Measurements from ENCODE around the gene TUSC2.
A peak's percentile ranks its signal among the peaks of the same experiment; 100 is the strongest.

TUSC2 gene

DNA sequence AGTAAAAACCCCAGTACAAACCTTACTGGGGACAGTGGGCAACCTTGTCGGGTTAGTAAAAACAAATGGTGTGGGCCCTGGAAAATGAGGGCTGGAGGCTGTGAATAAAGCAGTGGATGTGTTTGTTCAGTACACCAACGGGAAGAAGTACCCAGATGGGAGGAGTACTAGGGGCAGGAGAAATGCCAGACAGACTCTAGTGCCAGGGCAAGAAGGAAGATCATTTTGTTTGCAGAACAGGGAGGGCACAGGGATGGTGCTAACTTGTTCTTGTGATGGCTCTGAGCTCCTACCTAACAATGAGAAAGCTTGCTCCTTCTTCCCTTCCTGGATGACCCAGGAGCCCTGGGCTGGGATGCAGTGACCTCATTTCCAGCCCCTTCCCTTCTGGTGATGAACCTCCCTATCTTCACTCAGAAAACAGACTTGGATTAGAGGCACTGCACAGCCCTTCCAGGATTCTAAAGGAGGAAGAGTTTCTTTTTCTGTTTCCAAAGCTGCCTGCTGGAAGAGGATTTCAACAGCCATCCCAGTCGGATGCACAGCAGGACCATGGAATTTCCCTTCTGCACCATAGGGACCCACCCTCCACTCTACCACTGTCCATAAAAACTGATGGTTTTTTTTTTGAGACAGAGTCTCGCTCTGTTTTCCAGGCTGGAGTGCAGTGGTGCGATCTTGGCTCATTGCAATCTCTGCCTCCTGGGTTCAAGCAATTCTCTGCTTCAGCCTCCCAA lies 6.5 kb upstream of the TUSC2 start:
- DNase-seq: no peak

DNA sequence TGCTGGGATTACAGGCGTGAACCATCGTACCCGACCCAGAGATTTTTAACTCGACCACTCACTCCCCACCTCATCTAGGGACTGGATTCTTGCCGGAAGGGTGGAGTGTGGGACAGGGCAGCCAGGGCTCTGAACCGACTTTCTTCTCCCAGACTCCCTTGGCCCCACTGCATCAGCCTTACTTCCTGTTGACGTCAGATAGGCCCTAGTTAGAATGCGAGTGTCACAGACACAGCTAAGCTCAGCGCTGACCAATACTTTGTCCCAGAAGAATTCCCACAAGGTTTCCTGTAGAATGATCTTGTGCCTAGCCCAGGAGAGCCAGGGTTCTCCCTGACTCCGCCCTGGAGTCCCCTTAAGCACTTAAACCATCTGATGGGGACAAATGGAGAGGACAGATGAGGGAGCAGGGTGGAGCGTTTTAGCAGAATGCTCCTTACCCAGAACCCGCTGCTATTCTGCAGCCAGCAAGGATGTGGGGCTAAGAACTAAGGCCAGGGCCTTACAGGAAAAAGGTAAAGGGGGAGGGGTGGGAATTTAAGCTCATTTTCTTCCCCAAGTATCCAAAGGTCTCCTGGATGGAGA lies 5.8 kb upstream of the TUSC2 start:
- DNase-seq: peak; percentile 35

DNA sequence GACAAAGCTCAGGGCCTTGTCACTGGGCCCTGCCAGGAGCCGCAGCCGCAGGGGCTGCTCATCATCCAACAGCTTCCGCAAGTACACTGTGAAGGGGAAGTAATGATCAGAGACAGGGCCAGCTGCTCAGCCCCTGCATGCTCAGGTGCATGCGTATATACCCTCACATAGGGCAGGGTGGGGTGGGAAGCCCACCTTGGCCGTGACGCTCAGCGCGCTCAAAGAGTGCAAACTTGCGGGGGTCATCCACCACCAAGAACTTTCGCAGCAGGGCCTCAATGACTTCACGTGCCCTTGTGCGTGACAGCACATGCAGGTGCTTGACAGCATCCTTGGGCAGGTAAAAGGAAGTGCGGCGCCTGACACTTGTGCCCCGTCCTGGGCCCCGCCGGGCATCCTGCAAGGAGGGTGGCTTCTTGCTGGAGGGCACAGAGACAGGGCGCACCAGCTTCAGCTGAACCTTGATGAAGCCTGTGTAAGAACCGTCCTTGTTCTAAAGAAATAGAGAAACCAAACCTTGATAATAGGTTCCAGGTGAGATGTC lies 3.4 kb upstream of the TUSC2 start:
- no peak for DNase-seq

DNA sequence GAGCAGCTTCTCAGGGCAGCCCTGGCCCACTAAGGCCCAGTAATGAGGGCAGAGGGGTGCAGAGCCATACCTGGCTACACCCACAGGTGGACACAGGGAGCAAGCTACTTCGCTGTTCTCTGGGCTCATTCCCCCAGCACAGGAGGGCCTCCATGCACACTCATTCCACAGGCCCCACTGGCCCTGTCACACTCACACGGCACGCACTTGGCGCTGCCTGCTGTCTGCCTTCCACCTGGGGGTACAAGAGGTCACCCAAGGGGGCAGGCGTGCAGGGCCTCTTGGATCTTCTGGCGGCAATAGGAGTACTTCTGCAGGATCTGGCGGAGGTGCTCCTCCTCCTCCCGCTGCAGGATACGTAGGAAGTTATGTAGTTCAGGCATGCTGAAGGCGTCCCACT lies 2.3 kb upstream of the TUSC2 start:
- DNase-seq: no peak

DNA sequence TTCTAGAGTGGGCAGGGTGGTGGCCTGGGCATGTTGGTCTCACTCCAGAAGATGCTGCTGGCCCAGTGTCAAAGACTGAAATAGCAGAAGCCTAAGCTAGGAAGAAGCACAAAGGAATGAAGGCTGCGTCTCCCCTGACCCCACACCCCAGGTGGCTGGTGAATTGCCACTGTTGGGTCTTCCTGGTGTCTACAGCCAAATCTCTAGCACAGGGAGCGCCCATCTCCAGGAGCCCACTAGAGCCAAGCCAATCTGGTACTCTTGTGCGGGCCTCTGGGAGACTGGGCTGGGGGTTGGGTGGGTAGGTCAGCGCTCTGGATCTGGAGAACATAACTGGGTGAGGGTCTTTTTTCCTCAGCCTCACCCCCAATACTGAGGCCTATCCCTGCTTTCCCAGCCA lies 894 bp downstream of the TUSC2 start:
- no peak for DNase-seq

DNA sequence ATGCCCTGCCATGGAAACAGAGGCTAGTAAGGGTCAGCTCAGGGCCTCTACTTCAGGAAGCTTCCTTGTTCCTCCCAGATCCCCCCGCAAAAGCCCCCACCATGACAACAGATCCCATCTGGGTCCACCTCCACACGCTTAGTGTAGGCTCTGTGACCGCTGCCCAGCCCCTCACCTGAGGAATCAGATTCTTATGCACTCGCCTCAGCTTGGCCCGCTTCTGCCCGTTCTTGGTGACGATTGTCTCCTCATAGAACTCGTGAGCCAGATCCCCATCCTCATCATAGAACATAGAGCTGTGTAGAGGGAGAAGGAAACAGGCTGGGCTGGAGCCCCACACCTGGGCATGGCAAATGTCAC lies 1.9 kb downstream of the TUSC2 start:
- DNase-seq: no peak

DNA sequence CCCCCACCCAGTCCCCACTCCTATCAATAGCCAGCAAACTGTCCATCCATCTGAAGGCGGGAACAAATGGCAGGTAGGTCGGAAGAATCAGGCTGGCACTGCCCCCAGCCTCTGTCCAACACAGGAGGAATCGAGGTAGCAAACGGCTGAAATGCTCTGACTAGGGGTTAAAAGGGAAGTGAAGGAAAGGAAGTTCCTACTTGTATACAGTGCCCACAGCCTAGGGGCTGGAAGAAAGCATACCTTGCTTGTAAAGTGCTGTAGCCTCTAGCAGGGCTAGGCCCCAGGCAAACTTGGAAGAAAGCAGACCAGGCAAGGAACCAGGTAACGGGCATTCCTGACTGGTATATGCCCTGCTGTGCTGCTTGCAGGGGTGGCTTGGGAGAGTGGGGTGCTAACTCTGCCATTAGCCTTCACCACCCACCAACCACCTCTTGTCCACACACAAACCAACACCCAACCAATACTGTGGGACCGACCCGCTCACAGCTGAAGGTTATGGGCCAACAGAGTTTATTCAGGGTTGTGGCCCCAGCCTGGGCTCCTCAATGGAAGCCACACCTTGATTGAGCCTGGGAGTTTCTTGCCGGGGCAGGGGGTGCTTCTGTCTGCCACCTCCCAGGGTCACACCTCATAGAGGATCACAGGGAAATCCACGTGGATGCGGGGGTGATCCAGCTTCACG lies 2.4 kb downstream of the TUSC2 start:
- DNase-seq: no peak

DNA sequence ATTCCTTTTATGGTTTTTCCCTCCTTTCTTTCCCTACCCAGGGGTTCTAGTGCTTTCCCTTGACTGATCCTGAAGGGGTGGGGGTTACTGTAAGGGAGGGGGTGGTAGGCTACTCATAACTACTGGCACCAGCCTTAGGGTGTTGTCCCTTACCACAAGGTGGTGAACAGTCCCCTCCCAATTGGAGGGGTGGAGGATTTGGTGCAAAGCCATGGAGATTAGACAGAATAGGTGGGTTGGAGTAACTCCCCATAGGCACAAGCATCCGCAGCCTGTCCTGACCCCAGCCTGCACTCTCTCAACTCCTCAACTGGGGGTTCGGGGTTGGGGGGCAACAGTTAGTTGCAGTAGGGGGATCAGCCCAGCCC lies 2.9 kb downstream of the TUSC2 start:
- DNase-seq: no peak

DNA sequence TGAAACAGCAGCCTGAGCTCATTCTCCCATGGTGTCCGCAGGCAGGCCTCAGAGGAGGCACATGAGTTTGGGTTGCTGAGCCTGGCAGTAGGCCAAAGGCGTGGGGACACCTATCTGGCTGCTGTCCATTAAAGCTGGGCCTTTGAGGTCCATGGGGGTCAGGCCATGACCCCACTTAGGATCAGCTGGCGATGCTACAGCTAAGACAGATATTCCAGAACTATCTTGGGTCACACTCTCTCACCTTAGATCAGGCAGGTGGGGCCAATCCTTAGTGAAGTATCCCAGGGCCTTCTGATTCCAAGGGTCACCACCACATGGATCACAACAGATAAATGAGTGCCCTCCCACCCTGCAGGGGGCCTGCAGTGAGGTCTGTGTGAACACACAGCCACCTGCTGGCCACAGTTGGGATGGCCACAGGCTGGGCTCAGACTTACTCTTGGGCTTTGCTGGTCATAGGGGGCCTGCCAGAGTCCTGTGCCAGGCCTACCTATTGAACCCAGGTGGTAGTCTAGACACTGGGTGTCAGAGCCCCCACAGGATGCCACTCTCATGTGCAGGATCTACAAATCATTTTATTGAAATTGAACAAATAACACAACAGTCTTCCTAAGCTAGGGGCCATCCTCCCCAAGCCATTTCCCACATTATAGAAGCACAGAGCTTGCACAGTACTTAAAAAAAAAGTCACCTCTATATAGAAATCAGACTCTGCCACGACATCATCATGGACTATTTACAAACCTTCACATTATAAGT lies 3.5 kb downstream of the TUSC2 start:
- peak; percentile 63 for DNase-seq

DNA sequence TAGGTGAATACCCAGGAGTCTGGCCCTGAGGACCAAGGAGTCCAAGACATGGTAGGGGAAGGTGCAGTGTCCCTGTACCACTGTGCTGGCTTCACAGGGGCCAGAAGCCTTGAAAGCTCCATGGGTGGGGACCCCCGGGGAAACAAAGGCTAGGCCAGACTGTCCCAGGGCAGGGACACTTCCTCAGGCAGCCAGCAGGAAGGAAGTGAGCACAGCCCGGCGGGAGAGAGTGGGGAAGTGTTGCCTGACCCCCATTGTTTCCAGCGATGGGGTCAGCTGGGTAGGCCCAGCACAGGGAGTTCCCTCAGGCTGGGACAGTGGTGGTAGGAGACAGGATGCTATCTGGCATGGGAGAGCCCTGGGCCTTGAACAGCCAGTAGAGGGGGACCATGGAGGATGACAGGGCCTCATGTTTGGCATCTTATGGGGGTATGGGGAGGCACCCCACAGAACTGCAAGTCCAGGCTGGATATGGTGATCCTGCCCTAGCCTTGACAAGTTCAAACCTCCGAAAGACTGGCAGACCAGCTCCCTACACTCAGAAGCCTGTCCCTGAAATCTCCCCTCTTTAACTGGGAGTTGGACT lies 4.3 kb downstream of the TUSC2 start:
- no peak for DNase-seq

DNA sequence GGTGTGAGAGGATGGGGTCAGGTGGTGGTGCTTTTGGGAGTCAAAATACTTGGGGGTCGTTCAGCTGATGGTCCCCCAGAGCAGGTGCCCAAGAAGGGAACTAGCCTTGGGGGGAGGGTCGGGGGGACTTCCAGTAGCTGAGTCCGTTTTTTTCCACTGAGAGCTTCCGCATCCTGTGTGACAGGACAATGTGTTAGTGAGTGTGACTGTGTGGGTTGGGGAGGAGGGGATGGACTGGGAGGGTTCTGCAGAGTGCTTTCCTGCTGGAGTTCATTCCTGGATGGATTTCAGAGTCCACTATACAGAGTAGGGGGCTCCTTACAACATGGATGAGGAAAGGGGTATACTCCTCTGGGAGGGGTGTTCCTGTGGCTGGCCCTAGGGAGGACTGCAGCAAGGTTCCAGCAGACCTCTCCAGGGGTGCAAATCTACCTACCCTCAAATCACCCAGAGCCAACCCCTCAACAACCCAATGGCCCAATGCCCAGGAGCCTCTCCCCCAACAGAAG lies 4.9 kb downstream of the TUSC2 start:
- DNase-seq: no peak

DNA sequence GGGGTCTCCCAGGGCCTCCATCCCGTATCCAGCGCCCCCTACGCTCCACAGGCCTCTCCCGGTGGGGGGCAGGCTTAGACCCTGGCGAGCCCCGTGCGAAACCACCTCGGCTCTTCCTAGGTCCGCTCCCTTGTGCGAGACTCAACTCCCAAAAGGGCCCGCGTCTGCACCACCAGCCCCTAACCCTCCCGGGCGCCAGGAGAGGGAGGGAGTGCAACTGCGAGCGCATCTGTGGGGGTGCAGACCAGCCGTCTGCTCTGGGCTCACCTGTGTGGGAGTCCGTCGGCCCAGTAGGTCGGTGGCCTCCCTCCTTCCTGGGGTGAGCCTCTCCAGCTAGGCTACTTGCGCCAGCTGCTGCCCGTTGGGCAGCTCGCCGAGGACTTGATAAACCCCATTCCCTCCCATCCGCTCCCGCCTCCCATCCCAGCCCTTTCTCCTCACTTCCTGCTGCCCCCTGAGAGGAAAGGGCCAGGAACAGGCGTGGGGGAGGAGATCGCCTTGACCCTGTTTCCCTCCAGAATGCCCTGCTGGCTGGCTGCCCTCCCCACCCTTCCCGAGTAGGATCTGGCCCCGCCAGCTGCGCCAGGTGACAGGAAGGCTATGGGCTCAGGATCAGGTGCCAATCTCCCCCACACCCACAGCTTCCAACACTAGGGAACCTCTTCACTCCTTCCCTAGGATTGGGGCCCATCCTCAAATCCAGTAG lies 5.5 kb downstream of the TUSC2 start, which contains the start of gene HYAL2:
Gene HYAL2 (minus strand): TSS at position 360 of the 706 bp plus-strand sequence. CDS start 2,256 bp downstream, outside the sequence.
- no peak for DNase-seq

DNA sequence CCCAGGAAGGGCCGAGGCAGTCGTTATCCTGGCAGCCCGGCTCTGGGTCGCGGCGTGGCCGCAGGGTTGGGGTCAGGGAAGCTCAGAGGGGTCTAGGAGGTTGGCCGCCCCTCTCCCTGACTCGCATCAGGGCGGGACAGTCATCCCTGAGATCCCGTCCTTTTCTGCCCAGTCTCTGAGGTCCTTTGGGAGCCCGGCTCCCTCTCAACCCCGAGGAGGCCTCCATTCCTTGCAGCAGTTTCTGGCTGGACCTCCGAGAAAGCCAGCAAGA lies 6.0 kb downstream of the TUSC2 start:
- DNase-seq: no peak

DNA sequence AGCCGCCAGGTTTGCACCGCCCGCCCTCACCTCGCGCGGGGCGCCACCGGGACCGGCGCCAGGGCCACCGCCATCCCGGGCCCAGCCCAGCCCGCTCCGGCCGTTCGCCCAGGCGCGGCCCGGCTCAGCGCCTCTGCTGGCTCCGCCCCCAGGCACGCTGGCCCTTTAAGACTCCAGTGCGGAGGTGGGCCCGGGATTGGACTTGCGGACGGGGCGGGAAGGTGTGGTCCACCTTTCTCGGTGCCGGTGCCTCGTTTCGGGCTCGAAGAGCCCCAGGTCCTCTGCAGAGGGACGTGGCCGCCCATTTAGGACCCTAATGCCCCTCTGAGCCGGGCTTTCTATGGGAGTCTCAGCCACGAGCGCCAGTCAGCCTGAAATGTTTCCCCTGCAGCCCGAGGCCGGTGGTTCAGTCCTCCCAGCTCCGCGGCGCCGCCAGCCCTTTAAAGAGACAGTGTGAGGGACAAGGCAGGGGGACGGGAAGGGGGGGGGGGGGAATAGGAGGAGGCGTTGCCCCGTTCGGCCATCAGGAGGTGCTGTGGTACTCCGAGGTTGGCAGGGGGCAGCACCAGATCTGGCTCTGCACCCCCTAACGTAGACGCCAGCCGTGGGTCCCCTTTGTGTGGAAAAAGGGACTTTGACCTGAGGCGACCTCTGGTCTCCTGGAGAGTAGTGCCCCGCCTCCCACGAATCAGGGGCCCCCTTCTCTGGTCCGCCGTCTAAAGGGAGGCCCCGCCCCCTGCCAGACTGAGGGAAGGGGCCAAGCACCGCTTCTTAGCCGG lies 6.5 kb downstream of the TUSC2 start:
- peak; percentile 90 for DNase-seq

DNA sequence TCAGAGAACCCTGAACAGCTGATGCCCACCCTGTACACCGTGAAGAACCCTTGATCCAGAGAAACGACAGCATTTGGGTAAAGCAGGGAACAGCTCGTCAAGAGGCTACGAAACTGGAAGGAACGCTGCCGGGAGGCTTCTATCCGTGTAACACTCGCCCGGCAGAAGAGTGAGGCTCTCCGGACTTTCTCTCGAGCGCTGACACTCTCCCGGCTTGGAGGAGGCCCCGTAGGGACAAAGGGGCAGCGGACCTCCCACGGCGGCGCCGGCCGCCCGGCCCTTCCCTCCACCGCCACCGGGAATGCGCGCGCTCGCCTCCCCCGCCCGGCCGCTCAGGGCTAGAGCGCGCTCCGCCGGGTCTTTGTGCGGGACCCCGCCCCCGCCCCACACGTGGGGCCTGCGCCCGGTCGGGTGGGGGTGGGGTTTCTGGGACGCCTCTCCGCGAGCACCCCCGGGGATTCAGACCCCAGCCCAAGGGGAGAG lies 7.1 kb downstream of the TUSC2 start:
- peak; percentile 74 for DNase-seq

DNA sequence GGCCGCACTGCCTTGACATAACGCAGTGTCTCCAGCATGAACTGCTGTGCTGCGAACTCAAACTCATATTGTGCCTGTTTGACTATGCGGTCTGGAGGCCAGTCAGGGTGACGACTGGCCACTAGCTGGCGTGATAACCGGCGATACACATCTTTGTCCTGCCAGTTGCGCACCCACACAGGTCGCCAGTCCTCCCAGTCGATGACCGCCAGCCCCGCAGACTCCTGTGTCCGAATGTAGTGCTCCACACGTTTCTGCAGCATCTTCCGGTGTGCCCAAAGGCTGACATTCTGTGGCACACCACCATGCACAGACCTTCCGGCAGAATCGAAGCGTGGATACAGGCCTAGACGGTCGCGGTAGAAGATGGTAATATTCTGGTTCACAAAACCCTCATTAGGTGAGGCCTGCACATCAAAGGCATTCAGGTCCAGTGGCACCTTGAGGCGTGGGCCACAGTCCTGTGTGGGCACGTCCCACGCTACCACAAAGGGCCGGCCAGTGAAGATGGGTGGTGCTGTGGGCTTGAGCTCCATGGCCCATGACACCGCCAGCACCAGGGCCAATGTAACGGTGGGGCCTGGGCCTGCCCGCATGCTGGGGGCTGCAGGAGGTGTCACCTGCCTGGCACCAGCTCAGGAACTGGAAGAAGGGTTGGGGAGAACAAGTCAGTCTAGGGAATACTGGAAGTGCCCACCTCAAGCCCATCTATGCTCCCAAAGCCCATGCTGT lies 8.0 kb downstream of the TUSC2 start:
- no peak for DNase-seq

DNA sequence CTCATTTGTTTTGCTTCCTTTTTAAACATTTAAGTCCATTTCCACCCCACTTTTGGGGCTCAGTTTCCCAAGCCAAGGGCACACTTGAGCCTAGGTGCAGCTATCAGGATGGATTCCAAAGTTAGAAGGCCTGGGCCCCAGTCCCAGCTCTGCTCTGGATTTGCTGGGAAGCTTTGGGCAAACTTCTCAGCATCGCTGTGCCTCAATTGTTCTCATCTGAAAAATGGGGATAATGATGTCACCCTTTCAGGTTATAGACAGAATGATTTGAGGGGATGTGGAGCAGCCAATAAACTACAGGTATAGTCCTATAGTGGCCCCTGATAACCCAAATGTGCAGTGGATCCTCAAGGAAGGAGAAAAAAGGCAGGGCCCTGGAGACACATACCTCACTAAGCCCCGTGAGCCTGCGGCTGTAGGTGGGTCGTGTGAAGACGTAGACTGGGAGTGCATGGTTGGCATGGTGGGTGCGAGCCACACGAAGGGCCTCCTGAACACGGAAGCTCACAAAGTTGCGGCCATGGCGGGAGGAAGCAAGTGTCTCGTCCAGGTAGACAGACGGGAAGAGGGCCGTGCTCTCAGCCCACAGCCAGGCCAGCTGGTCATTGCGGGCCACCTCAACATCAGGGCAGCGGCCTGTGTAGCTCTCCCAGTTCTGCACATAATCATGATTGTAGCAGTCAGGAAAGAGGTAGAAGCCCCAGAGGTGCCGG lies 8.7 kb downstream of the TUSC2 start:
- DNase-seq: no peak

DNA sequence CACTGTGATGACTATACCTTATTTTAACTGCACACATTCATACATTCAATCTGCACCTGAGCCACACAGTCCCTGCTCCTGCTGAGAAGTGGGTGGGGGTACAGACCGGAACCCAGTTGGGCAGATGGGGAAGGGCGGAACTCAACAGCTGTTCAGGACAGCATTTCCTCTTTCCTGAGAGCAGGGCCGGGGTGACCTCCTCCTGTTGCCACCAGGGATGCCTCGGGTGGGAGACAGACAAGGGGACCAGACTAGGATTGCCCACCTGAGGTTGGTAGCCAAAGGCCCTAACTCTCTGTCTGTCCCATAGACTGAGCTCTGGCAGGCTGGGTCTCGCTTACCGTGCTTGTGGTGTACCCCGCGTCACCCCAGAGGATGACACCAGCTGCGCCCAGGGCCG lies 9.4 kb downstream of the TUSC2 start:
- DNase-seq: no peak

DNA sequence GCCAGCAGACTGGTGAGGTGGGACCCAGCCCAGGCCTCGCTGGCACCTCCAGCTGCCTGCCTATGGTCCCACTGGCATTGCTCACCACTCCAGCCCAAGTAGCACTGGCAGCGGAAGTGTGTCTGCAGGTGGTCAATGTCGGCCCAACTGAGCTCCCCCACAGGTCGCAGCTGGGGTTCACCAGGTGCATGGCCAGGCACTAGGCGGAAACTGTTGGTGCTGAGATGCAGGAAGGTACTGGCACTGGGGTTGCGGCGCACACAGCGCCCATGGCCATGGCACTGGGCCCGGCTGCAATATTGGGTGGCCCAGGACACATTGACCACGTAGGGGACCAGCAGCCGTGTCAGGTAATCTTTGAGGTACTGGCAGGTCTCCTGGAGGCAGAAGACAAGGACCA lies 9.9 kb downstream of the TUSC2 start:
- no peak for DNase-seq

DNA sequence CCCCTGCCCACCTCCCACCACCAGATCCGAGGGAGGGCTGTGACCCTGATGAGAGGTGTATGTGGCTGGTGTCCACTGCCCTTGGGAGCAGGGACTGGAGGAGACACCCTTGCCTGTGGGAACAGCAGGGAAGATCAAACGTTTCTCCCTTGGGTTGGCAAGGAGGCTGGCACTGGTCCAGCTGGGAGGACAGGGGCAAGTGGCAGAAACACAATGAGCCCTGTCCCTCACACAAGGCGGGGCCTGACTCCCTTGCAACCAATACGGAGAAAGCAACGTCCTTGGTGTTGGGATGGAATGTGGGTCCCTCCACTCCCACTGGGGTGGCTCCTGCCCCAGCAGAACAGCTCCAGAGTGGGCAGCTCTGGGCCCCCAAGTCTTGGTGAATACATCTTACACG lies 10.7 kb downstream of the TUSC2 start:
- no peak for DNase-seq
